SK-N-SH (cell line): ENCODE results near the gene PPM1F. TPM values are rescaled to one million over a fixed set of nuclear protein-coding genes. Genes with fewer than 3 reads are reported as not detected.

Experiments
- CTCF ChIA-PET: fragments of 300-600, 350-600 bp; formaldehyde crosslinking; extraction: SDS; loops from one replicate; lab custom pipeline; 2021; lab: Yijun Ruan, JAX
- POLR2A ChIA-PET: fragments of 350-600 bp; sonication (Branson Sonifier 250); formaldehyde crosslinking; extraction: SDS; loops from one replicate; lab custom pipeline; 2020; ENCODE audit warnings: antibody characterized with exemption, inconsistent platforms; lab: Yijun Ruan, JAX
- DNase-seq: peaks from one replicate; pipeline ENCODE4 v3.0.0; 2012
- H2AFZ ChIP-seq: fragments of 200-600 bp; sonication (generic); 2 replicates; pipeline ENCODE4 v1.8.1; 2016; ENCODE audit warnings: antibody characterized with exemption, mild to moderate bottlenecking, low read depth
- H3F3A ChIP-seq: fragments of 200-600 bp; sonication (generic); replicated peaks from 2 replicates; pipeline ENCODE3; 2016; ENCODE audit warnings: antibody characterized with exemption, mild to moderate bottlenecking; ENCODE audit not compliant: insufficient read depth
- H3K27ac ChIP-seq, 2 experiments: fragments of 200-500 bp in 1 of 2; fragments of 200-600 bp in 1 of 2; sonication (Bioruptor generic) in 1 of 2; sonication (generic), shearing (Covaris generic) in 1 of 2; 2 replicates each; pipeline versions ENCODE4 v1.5.1 to v1.6.1; 2014 to 2016; ENCODE audit warnings: low read depth in 2 of 2, inconsistent platforms in 1 of 2, low read length in 1 of 2, mild to moderate bottlenecking in 1 of 2, mixed read lengths in 1 of 2
- H3K27me3 ChIP-seq: fragments of 200-600 bp; sonication (generic), shearing (Covaris generic); 2 replicates; pipeline ENCODE4 v1.6.1; 2016; ENCODE audit warnings: mixed run types; ENCODE audit not compliant: insufficient read depth
- H3K36me3 ChIP-seq, 2 experiments: fragments of 200-500 bp in 1 of 2; fragments of 200-600 bp in 1 of 2; sonication (Bioruptor generic) in 1 of 2; sonication (generic) in 1 of 2; replicated peaks in 1 of 2; 2 replicates each; pipeline versions ENCODE3 to v1.5.1; 2014 to 2016; ENCODE audit warnings: low read length in 1 of 2, mild to moderate bottlenecking in 1 of 2; ENCODE audit not compliant: insufficient read depth in 2 of 2, control insufficient read depth in 1 of 2
- H3K4me1 ChIP-seq, 2 experiments: fragments of 200-500 bp in 1 of 2; fragments of 200-600 bp in 1 of 2; sonication (Bioruptor generic) in 1 of 2; sonication (generic), shearing (Covaris generic) in 1 of 2; 2 replicates each; pipeline versions ENCODE4 v1.5.1 to v1.6.1; 2014 to 2016; ENCODE audit warnings: low read depth in 1 of 2, low read length in 1 of 2, mixed run types in 1 of 2; ENCODE audit not compliant: insufficient read depth in 2 of 2, control insufficient read depth in 1 of 2
- H3K4me2 ChIP-seq: fragments of 200-600 bp; sonication (generic), shearing (Covaris generic); 2 replicates; pipeline ENCODE4 v1.6.1; 2017; ENCODE audit warnings: mixed run types
- H3K4me3 ChIP-seq, 2 experiments: fragments of 200-500 bp in 1 of 2; fragments of 200-600 bp in 1 of 2; sonication (Bioruptor generic) in 1 of 2; sonication (generic), shearing (Covaris generic) in 1 of 2; 2 replicates each; pipeline versions ENCODE4 v1.5.1 to v1.8.1; 2014 to 2016; ENCODE audit warnings: low read depth in 2 of 2, inconsistent platforms in 1 of 2, low read length in 1 of 2, mild to moderate bottlenecking in 1 of 2, mixed read lengths in 1 of 2, moderate library complexity in 1 of 2
- H3K79me2 ChIP-seq: fragments of 200-600 bp; sonication (generic); 2 replicates; pipeline ENCODE4 v1.8.1; 2017; ENCODE audit warnings: mild to moderate bottlenecking; ENCODE audit not compliant: insufficient read depth
- H3K9ac ChIP-seq: fragments of 200-600 bp; sonication (generic); 2 replicates; pipeline ENCODE4 v1.6.1; 2017; ENCODE audit warnings: mixed run types
- H3K9me2 ChIP-seq: fragments of 200-600 bp; sonication (generic); 2 replicates; pipeline ENCODE4 v1.6.1; 2017; ENCODE audit warnings: mixed run types
- H3K9me3 ChIP-seq: fragments of 200-600 bp; sonication (generic); 2 replicates; pipeline ENCODE4 v1.6.1; 2017; ENCODE audit warnings: mixed run types, mild to moderate bottlenecking, moderate library complexity
- H4K20me1 ChIP-seq: fragments of 200-600 bp; sonication (generic); 2 replicates; pipeline ENCODE4 v1.6.1; 2017; ENCODE audit warnings: mild to moderate bottlenecking, mixed run types; ENCODE audit not compliant: insufficient read depth
- CTCF ChIP-seq: fragments of 200-600 bp; sonication (generic); IDR thresholded peaks from 2 replicates; pipeline ENCODE4 v1.6.1; 2017; ENCODE audit warnings: antibody characterized with exemption, mild to moderate bottlenecking, moderate library complexity
- EP300 ChIP-seq, 2 experiments: IDR thresholded peaks; 2 replicates each; pipeline versions ENCODE4 v1.4.0 to v1.6.1; 2012; ENCODE audit warnings: borderline replicate concordance in 1 of 2, low read depth in 1 of 2, low read length in 1 of 2
- EZH2phosphoT487 ChIP-seq: fragments of 200-600 bp; sonication (generic); IDR thresholded peaks from 2 replicates; pipeline ENCODE4 v1.6.1; 2017; ENCODE audit warnings: low read depth, mixed run types, mild to moderate bottlenecking, antibody characterized with exemption, moderate library complexity, borderline replicate concordance
- FOSL2 ChIP-seq: IDR thresholded peaks from 2 replicates; pipeline ENCODE4 v1.4.0; 2012; ENCODE audit warnings: low read depth, mild to moderate bottlenecking, moderate library complexity, borderline replicate concordance
- GABPA ChIP-seq: IDR thresholded peaks from 2 replicates; pipeline ENCODE4 v1.4.0; 2012; ENCODE audit warnings: low read depth, mild to moderate bottlenecking
- JUND ChIP-seq: IDR thresholded peaks from 2 replicates; pipeline ENCODE4 v1.4.0; 2012
- MAX ChIP-seq: IDR thresholded peaks from 2 replicates; pipeline ENCODE4 v1.4.0; 2012; ENCODE audit warnings: low read depth
- MXI1 ChIP-seq: IDR thresholded peaks from 2 replicates; pipeline ENCODE4 v1.6.1; 2012; ENCODE audit warnings: mild to moderate bottlenecking, low read depth, low read length, improper control_type of control experiment
- NRF1 ChIP-seq: IDR thresholded peaks from 2 replicates; pipeline ENCODE4 v1.6.1; 2012; ENCODE audit warnings: low read depth, mild to moderate bottlenecking, low read length
- PBX3 ChIP-seq: IDR thresholded peaks from 2 replicates; pipeline ENCODE4; 2012
- POLR2AphosphoS5 ChIP-seq: IDR thresholded peaks from 2 replicates; pipeline ENCODE4 v1.6.1; 2012; ENCODE audit warnings: low read depth, low read length
- RAD21 ChIP-seq: IDR thresholded peaks from 2 replicates; pipeline ENCODE4 v1.6.1; 2012; ENCODE audit warnings: mild to moderate bottlenecking, low read length
- RCOR1 ChIP-seq: fragments of 150-350 bp; IDR thresholded peaks from 2 replicates; pipeline ENCODE4 v1.6.1; 2017; ENCODE audit warnings: antibody characterized with exemption, low read length
- REST ChIP-seq: IDR thresholded peaks from 2 replicates; pipeline ENCODE4 v1.6.1; 2012; ENCODE audit warnings: mild to moderate bottlenecking, low read depth, low read length, moderate library complexity
- RFX5 ChIP-seq: IDR thresholded peaks from 2 replicates; pipeline ENCODE4 v1.6.1; 2012; ENCODE audit warnings: mild to moderate bottlenecking, improper control_type of control experiment, low read length
- RXRA ChIP-seq: IDR thresholded peaks from 2 replicates; pipeline ENCODE4 v1.4.0; 2012; ENCODE audit warnings: low read depth, mild to moderate bottlenecking, borderline replicate concordance
- TAF1 ChIP-seq: IDR thresholded peaks from 2 replicates; pipeline ENCODE4 v1.6.1; 2012; ENCODE audit warnings: low read depth, mild to moderate bottlenecking, low read length, moderate library complexity, borderline replicate concordance
- TCF12 ChIP-seq: IDR thresholded peaks from 2 replicates; pipeline ENCODE4 v1.4.0; 2012
- TEAD4 ChIP-seq: IDR thresholded peaks from 2 replicates; pipeline ENCODE4 v1.4.0; 2012; ENCODE audit warnings: mild to moderate bottlenecking, borderline replicate concordance; ENCODE audit not compliant: insufficient read depth
- USF1 ChIP-seq: IDR thresholded peaks from 2 replicates; pipeline ENCODE4 v1.4.0; 2012; ENCODE audit warnings: low read depth, borderline replicate concordance
- WGBS: methylation state at CpG from one replicate; pipeline ENCODE4 v1.1.6; 2017; ENCODE audit warnings: low lambda C conversion rate; 5-methylcytosine and 5-hydroxymethylcytosine counted together
- polyA plus RNA-seq, 3 experiments: library from polyadenylated mRNA; depleted of rRNA; stranded (reverse); fragments of >200 nt; gene quantifications; 2 replicates each; pipeline ENCODE4 v1.2.3, GENCODE V29; 2012

The PPM1F gene
- polyA plus RNA-seq, 1 of the 3 experiments (the other 2 are of a cell fraction): 29.6 TPM

GRCh38 chr22:21972806-21973205 is 20.2 kb upstream of the PPM1F start:
- Histone ChIP-seq H3F3A (no peaks in the 10 kb centered on the region), H3K4me1 (no peaks in the 10 kb centered on the region), H3K27ac (no peak overlapping the region), H3K9me2 (no peaks in the 10 kb centered on the region), H3K4me2 (no peak overlapping the region), H3K9me3 (no peaks in the 10 kb centered on the region), H2AFZ (no peak overlapping the region), H3K79me2 (peaks cover 28% of the 10 kb centered on the region; the same call in 1 of the 2 replicates), H3K36me3 (peaks cover 22 to 62% of the 10 kb centered on the region in 2 experiments), H4K20me1 (0 out of 2 replicates have a peak, but pooled peaks cover 4% of the 10 kb centered on the region), H3K27me3 (no peaks in the 10 kb centered on the region), H3K4me3 (no peak overlapping the region), H3K9ac (no peak overlapping the region)
- DNase-seq: no peak
- ChIA-PET POLR2A (interaction anchor here (0.9 kb wide), 1 partner anchor 10 kb away, joined by 3 read pairs; the partner anchor contains the start of gene TOP3B), CTCF (interaction anchor here (0.8 to 2.9 kb wide), 34 partner anchors 9 to 344 kb away, joined by 3 to 48 read pairs (median 4); partner anchors contain the start of genes PPM1F and TOP3B)
- 75% methylated on average over 3 of the region's 6 CpGs for WGBS
- no peak for TF ChIP-seq EZH2phosphoT487

GRCh38 chr22:21972293-21972779 is 19.7 kb upstream of the PPM1F start:
- Histone ChIP-seq H4K20me1 (0 out of 2 replicates have a peak, but pooled peaks cover 4% of the 10 kb centered on the region), H3K79me2 (peaks cover 23% of the 10 kb centered on the region; the same call in 1 of the 2 replicates), H3K9me2 (no peaks in the 10 kb centered on the region), H3K4me1 (no peaks in the 10 kb centered on the region), H3K27ac (no peak overlapping the region), H3K36me3 (peaks cover 22 to 66% of the 10 kb centered on the region in 2 experiments), H3F3A (no peaks in the 10 kb centered on the region), H3K9me3 (no peaks in the 10 kb centered on the region), H3K4me3 (peak overlapping the region in 1 of 2 experiments; percentile 42; a peak in 1 of 4 replicates), H3K27me3 (no peaks in the 10 kb centered on the region), H2AFZ (no peak overlapping the region), H3K4me2 (no peak overlapping the region), H3K9ac (no peak overlapping the region)
- ChIA-PET CTCF (interaction anchor here (0.5 to 2.9 kb wide), 40 partner anchors 9 to 344 kb away, joined by 3 to 48 read pairs (median 4); partner anchors contain the start of genes PPM1F and TOP3B), POLR2A (interaction anchor here (0.9 kb wide), 1 partner anchor 10 kb away, joined by 3 read pairs; the partner anchor contains the start of gene TOP3B)
- DNase-seq: peak; percentile 88
- 61% methylated on average over 7 of the region's 7 CpGs for WGBS
- TF ChIP-seq JUND (no peak), TEAD4 (no peak), RFX5 (no peak), RAD21 (peak; percentile 45), NRF1 (no peak), RCOR1 (no peak), MAX (no peak), TAF1 (no peak), CTCF (peak; percentile 92), REST (no peak), TCF12 (no peak), RXRA (no peak), USF1 (no peak), POLR2AphosphoS5 (no peak), FOSL2 (no peak), PBX3 (no peak), MXI1 (no peak), GABPA (no peak), EZH2phosphoT487 (no peak), EP300 (IDR thresholded peaks at IDR 0.05; ENCODE audit: borderline replicate concordance in 1 of 2, low read depth in 1 of 2, low read length in 1 of 2) (no peak)
